ENCODE data around the gene CD59. TPM values are rescaled to one million over a fixed set of nuclear protein-coding genes. Genes with fewer than 3 reads are reported as not detected.
"Not testable (repeated sequence)": the region's sequence is repeated elsewhere in the genome, so short reads cannot be mapped to it uniquely, and the experiment has no call there.

The CD59 gene
- total RNA-seq, 1 donor from 2014 or later: 92.9 TPM

- intact Hi-C loops (cut with micrococcal nuclease): loop anchor here (10.0 kb wide), 1 partner anchor 836 kb away; the partner anchor contains the start of gene QSER1
- Mint-ChIP-seq H3K27ac (no peak overlapping the region), H3K4me1 (peaks cover 39% of the 10 kb centered on the region), H3K4me3 (no peak overlapping the region), H3K36me3 (ENCODE audit: low read depth) (peaks cover 6% of the 10 kb centered on the region), H3K9me3 (no peaks in the 10 kb centered on the region), H3K27me3 (no peaks in the 10 kb centered on the region)
- CTCF ChIA-PET: interaction anchor here (1.0 to 1.4 kb wide), 2 partner anchors 12 to 15 kb away, joined by 3 read pairs; no protein-coding TSS in a partner anchor
- ATAC-seq (ENCODE audit: low read depth) (no peak), DNase-seq (no peak)
- POLR2A ChIA-PET: no interaction called here
- no peak for TF ChIP-seq CTCF (IDR thresholded peaks at IDR 0.05)
Measured at GRCh38 chr11:33730716-33731115, 5.5 kb downstream of the CD59 start.

- H3K27ac Mint-ChIP-seq; H3K27me3 Mint-ChIP-seq; H3K4me3 Mint-ChIP-seq; ATAC-seq (ENCODE audit: low read depth); H3K9me3 Mint-ChIP-seq; intact Hi-C loops (cut with micrococcal nuclease); H3K36me3 Mint-ChIP-seq (ENCODE audit: low read depth); CTCF ChIA-PET; POLR2A ChIA-PET; DNase-seq: not testable (repeated sequence)
- H3K4me1 Mint-ChIP-seq: peaks cover 40% of the 10 kb centered on the region
Measured at GRCh38 chr11:33729072-33729664, 7.1 kb downstream of the CD59 start.

- CTCF ChIA-PET: not testable (repeated sequence)
Measured at GRCh38 chr11:33727539-33727938, 8.7 kb downstream of the CD59 start.

GRCh38 chr11:33725496-33725895, 10.7 kb downstream of the CD59 start:
- Mint-ChIP-seq H3K4me3 (no peak overlapping the region), H3K27me3 (no peaks in the 10 kb centered on the region), H3K36me3 (ENCODE audit: low read depth) (peaks cover 11% of the 10 kb centered on the region), H3K9me3 (no peaks in the 10 kb centered on the region), H3K27ac (no peak overlapping the region), H3K4me1 (peaks cover 32% of the 10 kb centered on the region)
- ATAC-seq (ENCODE audit: low read depth) (no peak), DNase-seq (no peak)
- intact Hi-C loops (cut with micrococcal nuclease): no loop called here
- TF ChIP-seq CTCF (IDR thresholded peaks at IDR 0.05): no peak
- ChIA-PET CTCF (interaction anchor here (1.1 to 4.1 kb wide), 2 partner anchors 9 to 17 kb away, joined by 3 to 16 read pairs; no protein-coding TSS in a partner anchor), POLR2A (interaction anchor here (0.6 kb wide), 1 partner anchor 11 kb away, joined by 4 read pairs; no protein-coding TSS in a partner anchor)

More at GRCh38 chr11:33727539-33727938, 8.7 kb downstream of the CD59 start:
- DNase-seq; H3K9me3 Mint-ChIP-seq; POLR2A ChIA-PET; H3K27ac Mint-ChIP-seq; intact Hi-C loops (cut with micrococcal nuclease); H3K27me3 Mint-ChIP-seq; ATAC-seq (ENCODE audit: low read depth); H3K36me3 Mint-ChIP-seq (ENCODE audit: low read depth); H3K4me3 Mint-ChIP-seq: not testable (repeated sequence)
- H3K4me1 Mint-ChIP-seq: peaks cover 43% of the 10 kb centered on the region

GRCh38 chr11:33724644-33725035, 11.6 kb downstream of the CD59 start:
- TF ChIP-seq CTCF (IDR thresholded peaks at IDR 0.05): no peak
- ATAC-seq (ENCODE audit: low read depth): peak; percentile 28
- intact Hi-C loops (cut with micrococcal nuclease): no loop called here
- ChIA-PET POLR2A (interaction anchor here (0.6 kb wide), 1 partner anchor 12 kb away, joined by 4 read pairs; no protein-coding TSS in a partner anchor), CTCF (interaction anchor here (1.1 to 4.1 kb wide), 2 partner anchors 18 to 359 kb away, joined by 3 to 16 read pairs; no protein-coding TSS in a partner anchor)
- H3K9me3 Mint-ChIP-seq: no peaks in the 10 kb centered on the region
- H3K4me1 Mint-ChIP-seq: peaks cover 32% of the 10 kb centered on the region
- peaks cover 18% of the 10 kb centered on the region for H3K36me3 Mint-ChIP-seq (ENCODE audit: low read depth)
- H3K27ac Mint-ChIP-seq: no peak overlapping the region
- H3K27me3 Mint-ChIP-seq: no peaks in the 10 kb centered on the region
- no peak overlapping the region for H3K4me3 Mint-ChIP-seq
- DNase-seq: no peak

- H3K27ac Mint-ChIP-seq: no peak overlapping the region
- no peaks in the 10 kb centered on the region for H3K9me3 Mint-ChIP-seq
- peaks cover 32% of the 10 kb centered on the region for H3K4me1 Mint-ChIP-seq
- no peaks in the 10 kb centered on the region for H3K27me3 Mint-ChIP-seq
- ATAC-seq (ENCODE audit: low read depth): no peak
- no peak for TF ChIP-seq CTCF (IDR thresholded peaks at IDR 0.05)
- no peak overlapping the region for H3K4me3 Mint-ChIP-seq
- ChIA-PET POLR2A (no interaction called here), CTCF (interaction anchor here (1.1 to 4.1 kb wide), 2 partner anchors 19 to 358 kb away, joined by 3 to 16 read pairs; no protein-coding TSS in a partner anchor)
- DNase-seq: no peak
- peaks cover 27% of the 10 kb centered on the region for H3K36me3 Mint-ChIP-seq (ENCODE audit: low read depth)
- intact Hi-C loops (cut with micrococcal nuclease): no loop called here
Measured at GRCh38 chr11:33723238-33723881, 12.9 kb downstream of the CD59 start.

Data from activated B cell treated with CpG ODN at 0.5 μM for 24 hours (primary cell).